HG02642 (cell line): Measurements from ENCODE around the gene PDE10A.

Experiments
- ATAC-seq: cut with Tn5 transposase; IDR thresholded peaks from one replicate; pipeline ENCODE4 v1.9.1; 2021; ENCODE audit warnings: mild to moderate bottlenecking; ENCODE audit not compliant: unreplicated experiment, poor library complexity

The PDE10A gene

GRCh38 chr6:165679326-165679725, 16.3 kb upstream of the PDE10A start:
- no peak for ATAC-seq

- no peak for ATAC-seq
Observed at GRCh38 chr6:165678904-165679303, 15.9 kb upstream of the PDE10A start.

- ATAC-seq: no peak
Observed at GRCh38 chr6:165678429-165678828, 15.4 kb upstream of the PDE10A start.

- ATAC-seq: no peak
Observed at GRCh38 chr6:165677091-165677490, 14.1 kb upstream of the PDE10A start.

GRCh38 chr6:165676435-165677068, 13.5 kb upstream of the PDE10A start:
- no peak for ATAC-seq

- ATAC-seq: no peak
Observed at GRCh38 chr6:165675120-165675519, 12.1 kb upstream of the PDE10A start.

GRCh38 chr6:165674155-165675029, 11.4 kb upstream of the PDE10A start:
- no peak for ATAC-seq

- ATAC-seq: no peak
Observed at GRCh38 chr6:165671222-165671768, 8.3 kb upstream of the PDE10A start.

- ATAC-seq: no peak
Observed at GRCh38 chr6:165668951-165669350, 5.9 kb upstream of the PDE10A start.

GRCh38 chr6:165665384-165665672, 2.3 kb upstream of the PDE10A start:
- no peak for ATAC-seq

GRCh38 chr6:165664559-165665383, 1.7 kb upstream of the PDE10A start:
- ATAC-seq: no peak

GRCh38 chr6:165663736-165664558, 906 bp upstream of the PDE10A start:
- no peak for ATAC-seq

GRCh38 chr6:165663377-165663735, 315 bp upstream of the PDE10A start:
- ATAC-seq: no peak

GRCh38 chr6:165662041-165662748, 846 bp downstream of the PDE10A start:
- no peak for ATAC-seq

- no peak for ATAC-seq
Observed at GRCh38 chr6:165661664-165662025, 1.4 kb downstream of the PDE10A start.

- ATAC-seq: no peak
Observed at GRCh38 chr6:165660857-165661663, 2.0 kb downstream of the PDE10A start.

GRCh38 chr6:165659945-165660856, 2.8 kb downstream of the PDE10A start:
- ATAC-seq: no peak
